Lung (tissue), 12 donors: ENCODE results near the gene POLR3A. TPM values are rescaled to one million over a fixed set of nuclear protein-coding genes. Genes with fewer than 3 reads are reported as not detected.

ENCODE experiments used
- ATAC-seq: fragments of 200-7000 bp; cut with Tn5 transposase; one replicate; pipeline ENCODE4 v1.9.1; 2020; ENCODE audit warnings: moderate number of reproducible peaks; ENCODE audit not compliant: insufficient read depth, low FRiP score
- DNase-seq, 3 donors: peaks; one replicate each; pipeline ENCODE4 v3.0.0-alpha.2; 2013 to 2017
- H3K27ac ChIP-seq, 2 donors: one replicate each; pipeline ENCODE4 v1.5.1; 2013; ENCODE audit warnings: mild to moderate bottlenecking in 2 of 2, moderate library complexity in 2 of 2, control low read depth in 1 of 2, inconsistent platforms in 1 of 2, low read depth in 1 of 2, low read length in 1 of 2
- H3K27me3 ChIP-seq, 3 donors: one replicate each; pipeline ENCODE4 v1.5.1; 2013; ENCODE audit warnings: low read length in 2 of 3; ENCODE audit not compliant: control insufficient read depth in 3 of 3, insufficient read depth in 3 of 3
- H3K36me3 ChIP-seq, 4 donors: one replicate each; pipeline ENCODE4 v1.5.1; 2013; ENCODE audit warnings: low read length in 4 of 4, mild to moderate bottlenecking in 1 of 4, moderate library complexity in 1 of 4; ENCODE audit not compliant: control insufficient read depth in 4 of 4, insufficient read depth in 4 of 4
- H3K4me1 ChIP-seq, 5 donors: one replicate each; pipeline ENCODE4 v1.5.1; 2013; ENCODE audit warnings: low read length in 5 of 5, mild to moderate bottlenecking in 2 of 5, moderate library complexity in 1 of 5; ENCODE audit not compliant: control insufficient read depth in 5 of 5, insufficient read depth in 5 of 5
- H3K4me3 ChIP-seq: one replicate; pipeline ENCODE4 v1.5.1; 2013; ENCODE audit warnings: mild to moderate bottlenecking, control low read depth, moderate library complexity
- H3K9ac ChIP-seq, 2 donors: one replicate each; pipeline ENCODE4 v1.5.1; 2013; ENCODE audit warnings: low read length in 2 of 2, control low read depth in 1 of 2; ENCODE audit not compliant: insufficient read depth in 1 of 2
- H3K9me3 ChIP-seq, 4 donors: one replicate each; pipeline ENCODE4 v1.5.1; 2013; ENCODE audit warnings: low read length in 3 of 4, mild to moderate bottlenecking in 1 of 4, moderate library complexity in 1 of 4; ENCODE audit not compliant: control insufficient read depth in 4 of 4, insufficient read depth in 3 of 4
- WGBS, 2 donors: extraction: QIAGEN DNeasy Blood & Tissue Kit; methylation state at CpG; one replicate each; pipeline ENCODE4 v1.1.7; 2013; 5-methylcytosine and 5-hydroxymethylcytosine counted together
- polyA plus RNA-seq, 2 donors: library from polyadenylated mRNA; stranded (reverse); fragments of 200-250 nt; gene quantifications; one replicate each; pipeline ENCODE4 v1.2.1, GENCODE V29; 2013
- total RNA-seq, 2 donors: library from RNA; depleted of rRNA in 1 of 2; stranded (reverse); fragments of >200 nt in 1 of 2; gene quantifications; one replicate each; pipeline ENCODE4 v1.2.1, GENCODE V29; 2014 to 2021
- TF ChIP-seq, protein P1 (sequence below): IDR thresholded peaks from 2 replicates; pipeline ENCODE4 v1.5.1; 2012; ENCODE audit warnings: mild to moderate bottlenecking; ENCODE audit errors: control extremely low read depth, extremely low read depth
- donor health status: control.
- donor health status: control.
- donor health status: Bipolar disorder and iron deficiency.
- donor health status: healthy.
- donor health status: DM: yes; HTN: yes; CAD: no.

The POLR3A gene
- total and polyA plus RNA-seq, 4 donors: 3.9 to 15.0 (median 8.7) TPM

DNA sequence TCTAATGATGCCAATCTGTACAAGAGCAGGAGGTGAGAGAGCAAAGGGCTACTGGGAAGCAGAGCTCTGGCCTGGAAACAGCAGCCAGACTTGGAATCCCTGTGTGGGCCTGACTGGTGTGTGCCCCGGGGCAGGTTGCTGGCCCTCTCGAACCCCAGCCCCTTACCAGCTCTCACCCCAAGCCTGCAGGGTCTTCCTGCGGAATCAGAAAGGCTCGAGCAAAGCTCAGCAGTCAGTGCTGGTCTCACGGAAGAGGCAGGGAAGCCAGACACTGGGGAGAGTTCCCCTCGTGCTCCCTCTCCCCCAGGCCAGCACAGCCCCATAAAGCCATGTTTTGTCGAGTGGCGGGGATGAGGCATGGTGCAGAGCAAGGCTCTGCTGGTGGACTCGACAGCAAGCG, 50.1 kb downstream of the POLR3A start:
- Histone ChIP-seq H3K9me3 (peaks cover 0 to 3% (median 0%) of the 10 kb centered on the region in 4 donors), H3K9ac (no peak overlapping the region), H3K27ac (no peak overlapping the region), H3K4me3 (no peak overlapping the region), H3K4me1 (peaks cover 0 to 2% (median 0%) of the 10 kb centered on the region in 5 donors), H3K27me3 (no peaks in the 10 kb centered on the region), H3K36me3 (peaks cover 23 to 51% (median 43%) of the 10 kb centered on the region in 4 donors)
- no peak for ATAC-seq
- TF ChIP-seq, protein P1, sequence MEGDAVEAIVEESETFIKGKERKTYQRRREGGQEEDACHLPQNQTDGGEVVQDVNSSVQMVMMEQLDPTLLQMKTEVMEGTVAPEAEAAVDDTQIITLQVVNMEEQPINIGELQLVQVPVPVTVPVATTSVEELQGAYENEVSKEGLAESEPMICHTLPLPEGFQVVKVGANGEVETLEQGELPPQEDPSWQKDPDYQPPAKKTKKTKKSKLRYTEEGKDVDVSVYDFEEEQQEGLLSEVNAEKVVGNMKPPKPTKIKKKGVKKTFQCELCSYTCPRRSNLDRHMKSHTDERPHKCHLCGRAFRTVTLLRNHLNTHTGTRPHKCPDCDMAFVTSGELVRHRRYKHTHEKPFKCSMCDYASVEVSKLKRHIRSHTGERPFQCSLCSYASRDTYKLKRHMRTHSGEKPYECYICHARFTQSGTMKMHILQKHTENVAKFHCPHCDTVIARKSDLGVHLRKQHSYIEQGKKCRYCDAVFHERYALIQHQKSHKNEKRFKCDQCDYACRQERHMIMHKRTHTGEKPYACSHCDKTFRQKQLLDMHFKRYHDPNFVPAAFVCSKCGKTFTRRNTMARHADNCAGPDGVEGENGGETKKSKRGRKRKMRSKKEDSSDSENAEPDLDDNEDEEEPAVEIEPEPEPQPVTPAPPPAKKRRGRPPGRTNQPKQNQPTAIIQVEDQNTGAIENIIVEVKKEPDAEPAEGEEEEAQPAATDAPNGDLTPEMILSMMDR: no peak
- WGBS, 2 donors: 96 to 99% methylated on average over 10 of the region's 10 CpGs
- no peak for DNase-seq

DNA sequence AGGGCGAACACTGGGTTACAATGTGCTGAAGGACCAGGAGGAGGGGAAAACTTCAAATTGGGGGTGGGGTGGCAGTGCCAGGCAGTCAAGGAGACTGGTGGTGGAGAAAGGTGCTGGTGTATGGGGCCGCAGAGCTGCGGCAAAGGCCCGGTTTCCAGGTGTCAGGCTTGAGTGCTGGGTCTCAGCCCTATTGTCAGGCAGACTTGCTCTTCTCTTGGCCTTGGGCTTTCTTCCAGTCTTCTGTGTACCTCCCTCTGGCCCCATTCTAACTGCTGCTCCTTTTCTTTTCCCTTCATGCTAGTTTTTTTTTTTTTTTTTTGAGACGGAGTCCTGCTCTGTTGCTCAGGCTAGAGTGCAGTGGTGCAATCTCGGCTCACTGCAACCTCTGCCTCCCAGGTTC, 51.0 kb downstream of the POLR3A start:
- Histone ChIP-seq H3K4me3 (no peak overlapping the region), H3K4me1 (peaks cover 0 to 2% (median 0%) of the 10 kb centered on the region in 5 donors), H3K27ac (no peak overlapping the region), H3K36me3 (peaks cover 21 to 50% (median 40%) of the 10 kb centered on the region in 4 donors), H3K9ac (no peak overlapping the region), H3K9me3 (peaks cover 0 to 3% (median 0%) of the 10 kb centered on the region in 4 donors), H3K27me3 (no peaks in the 10 kb centered on the region)
- DNase-seq: no peak
- TF ChIP-seq, protein P1: no peak
- WGBS, 2 donors: 93 to 97% methylated on average over 6 of the region's 6 CpGs
- no peak for ATAC-seq

DNA sequence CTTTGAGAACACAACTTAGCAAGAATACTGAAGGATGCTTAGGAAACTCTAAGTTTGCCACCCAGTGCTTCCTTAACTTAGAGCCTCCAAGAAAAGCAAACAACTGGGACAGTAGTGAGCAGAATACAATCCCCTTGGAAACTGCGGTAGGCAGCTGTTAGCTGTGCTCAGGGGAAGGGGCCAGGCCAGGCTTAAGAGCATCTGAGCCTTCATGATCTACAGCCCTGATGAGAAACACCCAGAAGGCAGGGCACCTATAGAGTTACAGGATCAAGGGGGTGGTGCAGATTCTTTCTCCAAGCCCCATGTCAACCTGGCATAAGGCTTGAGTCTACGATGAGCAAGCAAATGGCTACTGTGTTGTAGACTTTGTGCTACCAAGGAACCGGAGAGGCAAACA, 51.4 kb downstream of the POLR3A start:
- ATAC-seq (no peak), DNase-seq (no peak)
- Histone ChIP-seq H3K27me3 (no peaks in the 10 kb centered on the region), H3K36me3 (peaks cover 20 to 46% (median 37%) of the 10 kb centered on the region in 4 donors), H3K9me3 (peaks cover 0 to 3% (median 0%) of the 10 kb centered on the region in 4 donors), H3K27ac (no peak overlapping the region), H3K4me3 (peak overlapping the region; percentile 12), H3K4me1 (peaks cover 0 to 2% (median 0%) of the 10 kb centered on the region in 5 donors), H3K9ac (no peak overlapping the region)
- TF ChIP-seq, protein P1: no peak
- 94 to 98% methylated on average over 3 of the region's 3 CpGs for WGBS, 2 donors

DNA sequence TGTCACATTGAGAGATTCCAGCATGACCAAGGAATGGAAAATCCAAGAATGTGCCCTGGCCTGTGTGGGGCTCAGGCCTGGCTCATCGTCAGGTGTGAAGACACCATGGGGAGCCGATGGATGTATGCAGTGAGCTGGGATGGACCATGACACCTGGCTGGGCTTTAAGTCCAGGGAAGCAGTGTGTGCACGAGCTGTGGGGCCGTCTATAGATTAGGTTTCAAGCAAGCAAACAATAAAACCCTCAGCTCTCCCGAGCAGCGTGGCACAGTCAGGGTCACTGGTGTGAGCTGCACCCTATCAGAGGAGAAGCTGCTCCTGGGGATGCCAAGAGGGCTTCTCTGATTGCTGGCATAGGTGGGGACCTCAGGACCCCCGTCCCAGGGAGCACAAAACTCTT, 52.3 kb downstream of the POLR3A start:
- 89 to 94% methylated on average over 7 of the region's 7 CpGs for WGBS, 2 donors
- Histone ChIP-seq H3K4me1 (peaks cover 0 to 2% (median 0%) of the 10 kb centered on the region in 5 donors), H3K9ac (no peak overlapping the region), H3K36me3 (peaks cover 14 to 39% (median 29%) of the 10 kb centered on the region in 4 donors), H3K9me3 (peaks cover 0 to 3% (median 0%) of the 10 kb centered on the region in 4 donors), H3K27ac (no peak overlapping the region), H3K27me3 (no peaks in the 10 kb centered on the region), H3K4me3 (no peak overlapping the region)
- ATAC-seq (no peak), DNase-seq (no peak)
- TF ChIP-seq, protein P1: no peak
